ENCODE data around the gene LEMD3. TPM values are rescaled to one million over a fixed set of nuclear protein-coding genes. Genes with fewer than 3 reads are reported as not detected.

LEMD3 gene
- total and polyA plus RNA-seq, 2 of the 8 experiments (the other 6 are each of a cell fraction or from before 2014, with no cell fraction given), result 5.8 to 33.2 TPM

- no peak for TF ChIP-seq E2F6 (IDR thresholded peaks at IDR 0.05)
These were observed 110.2 kb downstream of the LEMD3 start (continued) for GRCh38 chr12:65279369-65280112.

Data from H1 (cell line).